ENCODE results near the gene DISP3.

The DISP3 gene

GRCh38 chr1:11461531-11462137 is 17.3 kb upstream of the DISP3 start:
- no peak for DNase-seq (ENCODE audit: low read depth)

GRCh38 chr1:11462224-11462923 is 16.6 kb upstream of the DISP3 start:
- DNase-seq (ENCODE audit: low read depth), result no peak

- DNase-seq (ENCODE audit: low read depth), result no peak
Measured at GRCh38 chr1:11463177-11463576, 15.8 kb upstream of the DISP3 start.

GRCh38 chr1:11465307-11465706 is 13.6 kb upstream of the DISP3 start:
- DNase-seq (ENCODE audit: low read depth), result no peak

GRCh38 chr1:11466416-11466815 is 12.5 kb upstream of the DISP3 start:
- no peak for DNase-seq (ENCODE audit: low read depth)

DNA sequence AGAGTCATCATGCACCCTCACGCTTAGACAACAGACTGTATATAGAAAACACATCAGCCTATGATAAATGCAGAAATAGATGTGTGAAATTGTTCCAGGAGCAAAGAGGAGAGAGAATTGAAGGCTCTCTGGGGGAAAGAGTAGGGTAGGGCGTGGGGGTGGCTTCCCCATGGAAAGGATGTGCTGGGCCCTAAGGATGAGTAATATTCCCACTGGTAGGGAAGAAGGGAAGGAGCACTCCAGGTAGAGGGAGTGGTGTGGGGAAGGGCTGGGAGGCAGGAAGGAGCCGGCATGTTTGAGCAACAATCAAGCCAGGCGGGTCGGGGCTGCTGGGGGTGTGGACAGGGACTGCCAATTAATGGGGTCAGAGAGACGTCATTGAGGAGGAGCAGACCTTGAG is 10.1 kb upstream of the DISP3 start:
- DNase-seq (ENCODE audit: low read depth), result no peak

DNA sequence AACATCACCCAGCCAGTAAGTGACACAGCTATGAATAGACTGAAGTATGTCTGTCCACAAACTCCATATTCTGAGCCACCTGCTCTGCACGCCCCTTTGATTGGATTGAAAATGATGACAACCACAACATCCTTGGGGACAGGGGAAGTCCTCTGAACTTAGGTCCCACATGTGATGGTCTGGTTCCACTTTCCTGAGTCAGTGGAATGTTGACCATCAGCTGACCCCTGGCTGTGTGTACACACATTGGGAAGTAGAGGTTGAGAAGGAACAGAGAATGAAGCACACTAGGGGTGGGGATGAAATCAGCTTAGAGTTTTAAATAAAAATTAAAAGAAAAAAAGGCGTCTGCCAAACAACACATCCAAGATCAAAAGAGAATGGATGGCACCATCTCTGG is 8.0 kb upstream of the DISP3 start:
- no peak for DNase-seq (ENCODE audit: low read depth)

DNA sequence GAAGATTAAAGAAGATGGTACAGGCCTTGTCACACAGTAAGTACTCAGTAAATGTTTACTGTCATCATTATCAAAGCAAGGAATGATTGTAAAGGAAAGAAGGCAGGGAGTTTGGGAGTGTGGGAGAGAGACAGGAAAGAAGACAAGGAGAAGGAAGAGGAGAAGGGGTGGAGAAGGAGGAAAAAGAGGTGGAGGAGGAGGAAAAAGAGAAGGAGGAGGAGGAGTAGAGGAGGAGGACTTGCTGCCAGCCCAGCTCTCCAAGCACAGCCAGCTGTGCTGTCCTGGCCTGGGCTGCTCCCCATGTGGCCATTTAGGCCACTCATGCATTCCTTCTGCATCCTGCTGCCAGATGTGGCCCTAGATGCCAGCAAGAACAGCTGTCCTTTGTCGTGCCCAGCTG is 7.5 kb upstream of the DISP3 start:
- no peak for DNase-seq (ENCODE audit: low read depth)

DNA sequence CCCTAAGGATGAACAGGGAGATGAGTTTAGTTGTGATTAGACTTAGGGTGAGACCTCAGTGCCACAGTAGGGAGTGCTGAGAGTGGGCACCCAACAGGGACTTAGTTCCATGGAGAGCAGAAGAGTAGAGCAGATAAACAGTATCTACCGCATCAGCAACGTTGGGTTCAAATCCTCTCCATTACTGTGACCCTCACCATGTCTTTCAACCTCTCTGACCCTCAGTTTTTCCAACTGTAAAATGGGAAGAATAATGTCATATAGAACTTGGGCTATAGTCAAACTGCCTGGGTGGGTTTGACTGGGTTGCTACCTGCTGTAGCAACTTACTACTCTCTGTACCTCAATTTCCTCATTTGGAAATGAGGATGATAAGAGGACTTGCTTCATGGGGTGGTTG is 6.7 kb upstream of the DISP3 start:
- no peak for DNase-seq (ENCODE audit: low read depth)

- no peak for DNase-seq (ENCODE audit: low read depth)
Measured at GRCh38 chr1:11472741-11473140, 6.2 kb upstream of the DISP3 start.

- no peak for DNase-seq (ENCODE audit: low read depth)
Measured at GRCh38 chr1:11473491-11474034, 5.4 kb upstream of the DISP3 start.

DNA sequence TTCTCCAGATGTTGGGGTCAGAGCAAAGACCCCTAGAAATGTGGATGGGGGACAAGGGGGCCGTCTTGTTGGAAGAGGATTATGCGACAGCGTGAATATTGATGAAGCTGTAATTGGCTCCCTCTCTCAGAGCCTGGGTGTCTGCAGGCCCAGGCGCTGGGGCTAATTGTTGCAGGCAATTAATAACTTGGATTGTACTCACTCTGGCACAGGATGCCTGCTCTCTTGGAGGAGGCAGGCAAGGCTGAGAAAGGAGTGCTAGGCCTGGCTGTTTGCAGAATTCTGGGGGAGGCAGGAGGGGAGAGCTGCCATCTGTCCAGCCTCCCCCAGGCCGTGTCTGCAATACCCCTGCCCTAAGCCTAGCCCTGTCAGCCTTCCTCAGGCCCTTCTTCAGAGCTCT is 4.1 kb upstream of the DISP3 start:
- no peak for DNase-seq (ENCODE audit: low read depth)

DNA sequence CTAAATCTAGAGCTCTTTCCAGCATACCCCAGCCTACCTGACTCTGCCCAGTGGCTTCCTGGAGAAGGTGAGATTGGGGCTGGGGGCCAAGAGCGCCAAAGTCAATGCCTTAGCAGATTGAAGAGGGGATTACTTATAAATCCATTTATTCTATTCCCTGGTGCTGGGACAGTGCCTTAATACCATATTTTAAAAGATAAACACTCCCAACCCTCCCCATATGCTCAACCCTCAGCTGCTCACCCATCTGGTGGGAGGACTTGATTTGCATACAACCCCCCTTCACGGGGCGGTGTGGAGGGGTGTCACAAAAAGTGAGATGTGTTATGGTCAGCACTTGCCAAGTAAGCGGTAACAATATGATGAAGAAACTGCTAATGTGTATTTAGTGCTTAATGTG is 3.2 kb upstream of the DISP3 start:
- no peak for DNase-seq (ENCODE audit: low read depth)

DNA sequence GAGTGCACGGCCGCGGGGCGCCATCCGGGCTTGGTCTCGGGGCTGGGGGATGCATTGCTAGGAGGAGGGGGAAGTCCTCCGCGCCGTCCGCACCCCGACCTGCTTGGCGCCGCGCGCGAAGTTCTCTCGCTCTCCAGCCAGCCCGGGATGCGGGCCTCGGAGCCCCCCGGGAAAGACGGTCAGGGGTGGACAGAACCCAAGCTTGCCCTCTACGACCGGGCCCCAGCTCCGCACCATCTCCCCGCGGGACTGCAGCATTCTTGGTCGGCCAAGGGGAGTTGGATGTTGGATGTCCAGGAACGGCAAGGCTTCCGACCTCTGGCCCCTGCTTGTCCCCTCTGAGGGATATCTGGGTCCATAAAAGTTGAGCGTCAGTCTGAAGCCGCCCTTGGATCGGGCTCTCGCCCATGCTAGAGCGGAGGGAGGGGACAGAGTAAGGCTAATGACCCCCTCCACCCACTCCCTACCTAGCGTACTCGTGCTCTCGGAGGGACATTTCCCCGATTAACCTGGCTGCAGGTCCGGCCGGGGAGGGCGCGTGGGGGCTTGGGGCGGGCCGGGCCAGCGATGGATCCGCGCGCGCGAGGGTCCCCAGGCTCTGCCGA is 522 bp downstream of the DISP3 start:
- DNase-seq (ENCODE audit: low read depth), result no peak

GRCh38 chr1:11481019-11481418 is 2.1 kb downstream of the DISP3 start:
- DNase-seq (ENCODE audit: low read depth), result no peak

- no peak for DNase-seq (ENCODE audit: low read depth)
Measured at GRCh38 chr1:11482198-11482597, 3.2 kb downstream of the DISP3 start.

GRCh38 chr1:11482701-11483479 is 3.9 kb downstream of the DISP3 start:
- DNase-seq (ENCODE audit: low read depth), result no peak

DNA sequence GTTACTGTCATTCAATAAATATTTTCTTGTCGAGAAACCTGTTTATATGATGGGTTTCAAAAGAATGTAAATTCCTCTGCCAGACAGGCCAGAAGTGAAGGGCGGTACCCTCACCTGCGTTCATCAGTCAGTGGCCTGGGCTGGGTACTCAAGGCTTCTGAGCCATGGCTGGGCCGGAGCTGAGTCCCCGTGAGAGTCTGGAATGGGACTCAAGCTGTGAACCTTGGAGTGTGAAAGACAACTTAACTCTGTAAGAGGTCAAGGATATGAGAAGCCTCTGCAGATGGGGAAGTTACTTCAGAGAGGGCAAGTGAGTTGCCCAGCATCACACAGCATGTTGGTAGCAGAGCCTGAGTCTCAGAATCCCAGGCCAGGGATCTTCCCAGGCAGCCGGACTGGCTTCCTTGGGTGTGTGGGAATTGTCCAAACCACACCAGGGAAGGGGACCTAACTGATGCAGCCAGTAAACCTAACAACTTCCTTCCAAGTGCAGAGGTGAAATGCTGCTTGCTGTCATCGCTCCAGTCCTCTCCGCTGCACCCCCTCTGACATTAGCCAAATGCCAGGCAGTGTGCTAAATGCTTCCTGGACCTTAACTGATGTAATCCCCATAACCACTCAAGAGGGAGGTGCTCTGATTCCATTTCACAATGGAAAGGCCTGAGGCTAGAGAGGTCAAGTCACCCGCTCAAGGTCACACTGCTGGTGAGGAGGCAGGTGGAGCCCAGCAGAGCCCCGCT is 4.8 kb downstream of the DISP3 start:
- DNase-seq (ENCODE audit: low read depth), result no peak

GRCh38 chr1:11484321-11484655 is 5.3 kb downstream of the DISP3 start:
- DNase-seq (ENCODE audit: low read depth), result no peak

DNA sequence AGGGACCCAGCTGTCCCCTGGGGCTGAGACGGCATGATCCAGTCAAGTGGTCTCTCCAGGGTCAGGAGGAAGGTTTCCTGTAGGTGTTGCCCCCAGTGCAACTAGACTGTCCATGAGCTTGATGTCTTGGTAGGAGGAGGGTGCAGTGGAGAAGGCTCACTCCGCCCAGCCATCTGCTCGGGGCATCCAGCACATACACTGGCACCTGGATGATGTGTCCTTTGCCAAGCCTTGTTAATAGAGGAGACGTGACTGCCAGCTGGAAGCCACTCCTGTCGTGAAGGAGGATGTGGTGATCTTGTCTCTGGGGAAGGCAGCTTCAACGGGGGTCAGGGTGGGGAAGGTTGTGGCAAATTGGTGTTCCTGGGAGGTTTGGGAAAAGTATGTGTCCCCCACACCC is 6.2 kb downstream of the DISP3 start:
- no peak for DNase-seq (ENCODE audit: low read depth)

DNA sequence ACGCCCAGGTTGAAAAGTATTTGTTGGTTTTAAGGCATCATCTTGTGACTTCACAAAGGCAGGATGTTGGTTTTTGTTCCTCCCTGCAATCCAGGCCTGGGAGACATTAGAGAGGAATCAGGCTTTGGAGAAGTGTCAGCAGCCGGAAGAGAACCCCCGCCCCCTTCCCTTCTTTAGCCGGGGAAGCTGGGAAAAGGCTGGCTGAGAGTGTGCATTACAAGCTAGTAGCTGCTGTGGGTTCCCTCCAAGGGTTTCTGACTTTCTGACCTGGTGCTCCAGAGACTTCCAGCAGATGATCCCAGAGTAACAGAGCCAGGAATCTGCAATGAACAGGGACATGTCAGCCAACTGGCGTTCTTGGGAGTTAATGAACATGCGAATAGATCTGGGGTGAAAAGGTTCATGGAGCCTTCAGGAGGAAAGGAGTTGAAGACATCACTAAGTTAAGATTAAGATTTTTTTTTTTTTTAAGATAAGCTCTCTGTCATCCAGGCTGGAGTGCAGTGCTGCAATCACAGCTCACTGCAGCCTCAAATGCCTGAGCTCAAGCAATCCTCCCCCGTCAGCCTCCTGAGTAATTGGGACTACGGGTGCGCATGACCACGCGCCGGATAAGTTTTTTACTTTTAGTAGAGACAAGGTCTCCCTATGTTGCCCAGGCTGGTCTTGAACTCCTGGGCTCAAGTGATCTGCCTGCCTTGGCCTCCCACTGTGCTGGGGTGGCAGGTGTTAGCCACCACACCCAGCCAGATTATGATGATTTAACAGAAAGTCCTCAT is 7.5 kb downstream of the DISP3 start:
- no peak for DNase-seq (ENCODE audit: low read depth)

All from GM04503 (cell line).